ENCODE data around the gene EDEM3. TPM values are rescaled to one million over a fixed set of nuclear protein-coding genes. Genes with fewer than 3 reads are reported as not detected.

The EDEM3 gene
- total and polyA plus RNA-seq, 2 of the 8 experiments (the other 6 are each of a cell fraction or from before 2014, with no cell fraction given): 1.6 to 14.0 TPM

- ChIA-PET CTCF (ENCODE audit: partially characterized antibody) (no interaction called here), POLR2A (ENCODE audit: partially characterized antibody) (no interaction called here)
- H3K4me2 ChIP-seq (ENCODE audit: insufficient read depth in 1 of 2, low read depth in 2 of 2, low read length in 2 of 2): no peak overlapping the region
- H3K18ac ChIP-seq (ENCODE audit: extremely low read depth, low read length): no peak overlapping the region
- no peaks in the 10 kb centered on the region for H3K79me2 ChIP-seq (ENCODE audit: control insufficient read depth in 1 of 2, insufficient read depth in 2 of 2, low read length in 2 of 2)
- no peak overlapping the region for H3K9ac ChIP-seq (replicated peaks in 1 of 4; ENCODE audit: extremely low read depth in 1 of 4, low read depth in 3 of 4, low read length in 3 of 4)
- H3K23ac ChIP-seq (ENCODE audit: insufficient read length): no peak overlapping the region
- no peak for TF ChIP-seq GABPA (IDR thresholded peaks at IDR 0.05; ENCODE audit: borderline replicate concordance, insufficient read depth, low read length)
- TF ChIP-seq ATF3 (IDR thresholded peaks at IDR 0.05; ENCODE audit: insufficient read depth, low read depth, low read length): no peak
- no peak for TF ChIP-seq RBBP5 (IDR thresholded peaks at IDR 0.05; ENCODE audit: borderline replicate concordance, low read depth, low read length)
- no peak for TF ChIP-seq SP2 (IDR thresholded peaks at IDR 0.05; ENCODE audit: low read length)
- no peak for TF ChIP-seq JUND (IDR thresholded peaks at IDR 0.05; ENCODE audit: low read length)
- TF ChIP-seq CBX5 (IDR thresholded peaks at IDR 0.05; ENCODE audit: low read depth, low read length): no peak
- no peak for TF ChIP-seq CEBPB (IDR thresholded peaks at IDR 0.05; ENCODE audit: low read depth, low read length)
- TF ChIP-seq RAD21 (IDR thresholded peaks at IDR 0.05 in 1 of 2, conservative IDR thresholded peaks at IDR 0.05 in 1 of 2; ENCODE audit: low read depth in 2 of 2, low read length in 2 of 2): no peak
- H3K36me3 ChIP-seq (ENCODE audit: control insufficient read depth in 2 of 4, insufficient read depth in 4 of 4, low read length in 3 of 4): no peaks in the 10 kb centered on the region
- no peaks in the 10 kb centered on the region for H3K79me1 ChIP-seq (ENCODE audit: low read depth, low read length)
- no peaks in the 10 kb centered on the region for H3K27me3 ChIP-seq (replicated peaks in 1 of 4; ENCODE audit: control insufficient read depth in 3 of 4, extremely low read depth in 1 of 4, insufficient read depth in 3 of 4, low read length in 3 of 4)
- FAIRE-seq (no peak), DNase-seq (ENCODE audit: low read depth in 1 of 2, low spot score in 2 of 2) (no peak)
- no peak overlapping the region for H2BK12ac ChIP-seq (ENCODE audit: low read depth, low read length)
- no peak overlapping the region for H4K91ac ChIP-seq (replicated peaks; ENCODE audit: insufficient read length, low read length)
- no peaks in the 10 kb centered on the region for H4K20me1 ChIP-seq (replicated peaks in 1 of 2; ENCODE audit: control insufficient read depth in 1 of 2, insufficient read depth in 2 of 2, low read length in 2 of 2)
- H2BK120ac ChIP-seq (replicated peaks; ENCODE audit: low read depth, low read length): no peak overlapping the region
- H2BK20ac ChIP-seq (ENCODE audit: low read length): no peak overlapping the region
- no peak overlapping the region for H4K5ac ChIP-seq (ENCODE audit: insufficient read length, low read depth, low read length)
- H3K4me3 ChIP-seq (ENCODE audit: extremely low read depth in 1 of 4, insufficient read depth in 2 of 4, low read depth in 3 of 4, low read length in 4 of 4): no peak overlapping the region
- no peak overlapping the region for H2BK5ac ChIP-seq (ENCODE audit: low read depth, low read length)
- no peaks in the 10 kb centered on the region for H3K9me3 ChIP-seq (ENCODE audit: insufficient read depth in 2 of 2, low read depth in 1 of 2, low read length in 1 of 2)
- H3K4ac ChIP-seq (replicated peaks; ENCODE audit: insufficient read length, low read depth, low read length): no peak overlapping the region
- 86% methylated on average over 5 of the region's 5 CpGs; no CpG with 5 or more reads in 1 of the 2 experiments for WGBS, 2 experiments (ENCODE audit: extremely low coverage in 1 of 2, insufficient coverage in 1 of 2, insufficient read length in 1 of 2, insufficient replicate concordance in 2 of 2, low coverage in 1 of 2, low lambda C conversion rate in 2 of 2, missing lambda C conversion rate in 1 of 2)
- H3K4me1 ChIP-seq (replicated peaks in 1 of 4; ENCODE audit: control insufficient read depth in 3 of 4, insufficient read depth in 4 of 4, low read length in 3 of 4): peaks cover 0 to 4% (median 0%) of the 10 kb centered on the region in 4 experiments; a peak in 1 of 7 replicates
- H3K23me2 ChIP-seq (ENCODE audit: low read depth, low read length): no peaks in the 10 kb centered on the region
- no peak overlapping the region for H4K8ac ChIP-seq (ENCODE audit: extremely low read depth, insufficient read depth, low read length)
- H3K14ac ChIP-seq (ENCODE audit: insufficient read length): no peak overlapping the region
- H2AK5ac ChIP-seq (ENCODE audit: low read depth, low read length): no peak overlapping the region
- no peak overlapping the region for H2AFZ ChIP-seq (ENCODE audit: low read length)
- H2BK15ac ChIP-seq (ENCODE audit: low read length): no peak overlapping the region
- H3K27ac ChIP-seq (ENCODE audit: low read depth, low read length): no peak overlapping the region
- H3K56ac ChIP-seq (replicated peaks; ENCODE audit: insufficient read length, low read depth, low read length): no peak overlapping the region
Measured at GRCh38 chr1:184792450-184792969, 37.9 kb upstream of the EDEM3 start.

Measured in H1 (cell line).